H1 (cell line): ENCODE results near the gene C12orf42. TPM values are rescaled to one million over a fixed set of nuclear protein-coding genes. Genes with fewer than 3 reads are reported as not detected.

Experiments
- CTCF ChIA-PET: fragments of 300-600 bp; sonication (Branson Sonifier 250); formaldehyde crosslinking; loops from one replicate; lab custom pipeline; 2021; ENCODE audit not compliant: partially characterized antibody; lab: Charles Lee
- POLR2A ChIA-PET: fragments of 300-600 bp; sonication (Branson Sonifier 250); formaldehyde crosslinking; loops from one replicate; lab custom pipeline; 2021; ENCODE audit warnings: inconsistent platforms; ENCODE audit not compliant: partially characterized antibody; lab: Charles Lee
- DNase-seq, 2 experiments: peaks; one replicate each; pipeline versions ENCODE4 v3.0.0 to v3.0.0-alpha.2; 2010 to 2022; ENCODE audit warnings: low spot score in 2 of 2, low read depth in 1 of 2, mixed read lengths in 1 of 2
- FAIRE-seq: peaks from 2 replicates; lab custom pipeline; 2011; peaks lifted over from hg19 to GRCh38; lab: Jason Lieb, UNC
- H2AFZ ChIP-seq: 2 replicates; pipeline ENCODE4 v1.8.1; 2012; ENCODE audit warnings: low read length, inconsistent platforms
- H2AK5ac ChIP-seq: 2 replicates; pipeline ENCODE4 v1.6.1; 2013; ENCODE audit warnings: low read depth, low read length
- H2BK120ac ChIP-seq: replicated peaks from 2 replicates; pipeline ENCODE3; 2013; ENCODE audit warnings: low read depth, low read length, inconsistent platforms
- H2BK12ac ChIP-seq: 2 replicates; pipeline ENCODE4 v1.6.1; 2013; ENCODE audit warnings: low read depth, low read length
- H2BK15ac ChIP-seq: 2 replicates; pipeline ENCODE4 v1.6.1; 2013; ENCODE audit warnings: low read length
- H2BK20ac ChIP-seq: 2 replicates; pipeline ENCODE4 v1.6.1; 2013; ENCODE audit warnings: low read length
- H2BK5ac ChIP-seq: 2 replicates; pipeline ENCODE4 v1.6.1; 2013; ENCODE audit warnings: low read depth, low read length
- H3K14ac ChIP-seq: 2 replicates; pipeline ENCODE4 v1.6.1; 2013; ENCODE audit warnings: inconsistent platforms; ENCODE audit not compliant: insufficient read length
- H3K18ac ChIP-seq: 2 replicates; pipeline ENCODE4 v1.6.1; 2013; ENCODE audit warnings: low read length; ENCODE audit errors: extremely low read depth
- H3K23ac ChIP-seq: 2 replicates; pipeline ENCODE4 v1.6.1; 2013; ENCODE audit warnings: inconsistent platforms; ENCODE audit not compliant: insufficient read length
- H3K23me2 ChIP-seq: 2 replicates; pipeline ENCODE4 v1.6.1; 2013; ENCODE audit warnings: low read depth, low read length
- H3K27ac ChIP-seq: 2 replicates; pipeline ENCODE4 v1.6.1; 2011; ENCODE audit warnings: low read depth, low read length, inconsistent platforms
- H3K27me3 ChIP-seq, 4 experiments: replicated peaks in 1 of 4; 1 replicate in 1 of 4; 2 replicates in 3 of 4; pipeline versions ENCODE4 v1.6.1 to v1.8.1; 2011 to 2013; ENCODE audit warnings: low read length in 3 of 4, mild to moderate bottlenecking in 3 of 4, inconsistent platforms in 2 of 4, mixed read lengths in 2 of 4, moderate library complexity in 1 of 4; ENCODE audit not compliant: control insufficient read depth in 3 of 4, insufficient read depth in 3 of 4; ENCODE audit errors: extremely low read depth in 1 of 4
- H3K36me3 ChIP-seq, 4 experiments: 2 replicates each; pipeline versions ENCODE4 v1.6.1 to v1.8.1; 2011 to 2013; ENCODE audit warnings: mild to moderate bottlenecking in 4 of 4, low read length in 3 of 4, moderate library complexity in 2 of 4, control low read depth in 1 of 4, inconsistent platforms in 1 of 4; ENCODE audit not compliant: insufficient read depth in 4 of 4, control insufficient read depth in 2 of 4
- H3K4ac ChIP-seq: replicated peaks from 2 replicates; pipeline ENCODE3; 2013; ENCODE audit warnings: low read length, low read depth, mixed read lengths, inconsistent platforms; ENCODE audit not compliant: insufficient read length
- H3K4me1 ChIP-seq, 4 experiments: replicated peaks in 1 of 4; 1 replicate in 1 of 4; 2 replicates in 3 of 4; pipeline versions ENCODE4 v1.6.1 to v1.8.1; 2011 to 2013; ENCODE audit warnings: low read length in 3 of 4, inconsistent platforms in 2 of 4, mixed read lengths in 1 of 4; ENCODE audit not compliant: insufficient read depth in 4 of 4, control insufficient read depth in 3 of 4
- H3K4me2 ChIP-seq, 2 experiments: 2 replicates each; pipeline versions ENCODE4 v1.6.1 to v1.8.1; 2011 to 2013; ENCODE audit warnings: low read depth in 2 of 2, low read length in 2 of 2, control low read depth in 1 of 2, inconsistent platforms in 1 of 2, mild to moderate bottlenecking in 1 of 2; ENCODE audit not compliant: insufficient read depth in 1 of 2
- H3K4me3 ChIP-seq, 4 experiments: fragments of 200-600, 300-600 bp in 1 of 4; sonication (generic), shearing (Covaris generic), sonication (Bioruptor Twin) in 1 of 4; 2 replicates each; pipeline versions ENCODE4 v1.5.1 to v1.8.1; 2011 to 2016; ENCODE audit warnings: low read length in 4 of 4, low read depth in 3 of 4, control low read depth in 2 of 4, inconsistent platforms in 2 of 4, mild to moderate bottlenecking in 2 of 4, mixed read lengths in 1 of 4, moderate library complexity in 1 of 4; ENCODE audit not compliant: insufficient read depth in 2 of 4; ENCODE audit errors: extremely low read depth in 1 of 4
- H3K56ac ChIP-seq: replicated peaks from 2 replicates; pipeline ENCODE3; 2013; ENCODE audit warnings: low read depth, mild to moderate bottlenecking, mixed read lengths, low read length, inconsistent platforms; ENCODE audit not compliant: insufficient read length
- H3K79me1 ChIP-seq: 2 replicates; pipeline ENCODE4 v1.6.1; 2013; ENCODE audit warnings: low read depth, low read length, control low read depth
- H3K79me2 ChIP-seq, 2 experiments: 2 replicates each; pipeline versions ENCODE4 v1.6.1 to v1.8.1; 2012 to 2013; ENCODE audit warnings: low read length in 2 of 2, mild to moderate bottlenecking in 2 of 2, inconsistent platforms in 1 of 2; ENCODE audit not compliant: insufficient read depth in 2 of 2, control insufficient read depth in 1 of 2
- H3K9ac ChIP-seq, 4 experiments: replicated peaks in 1 of 4; 1 replicate in 1 of 4; 2 replicates in 3 of 4; pipeline versions ENCODE4 v1.6.1 to v1.8.1; 2011 to 2013; ENCODE audit warnings: low read depth in 3 of 4, low read length in 3 of 4, control low read depth in 2 of 4, mild to moderate bottlenecking in 2 of 4, moderate library complexity in 2 of 4, inconsistent platforms in 1 of 4; ENCODE audit errors: extremely low read depth in 1 of 4
- H3K9me3 ChIP-seq, 2 experiments: 2 replicates each; pipeline versions ENCODE4 v1.6.1 to v1.8.1; 2012 to 2013; ENCODE audit warnings: mild to moderate bottlenecking in 2 of 2, moderate library complexity in 2 of 2, control low read depth in 1 of 2, inconsistent platforms in 1 of 2, low read depth in 1 of 2, low read length in 1 of 2, mixed read lengths in 1 of 2; ENCODE audit not compliant: insufficient read depth in 2 of 2
- H4K20me1 ChIP-seq, 2 experiments: replicated peaks in 1 of 2; 2 replicates each; pipeline versions ENCODE3 to v1.8.1; 2011 to 2013; ENCODE audit warnings: inconsistent platforms in 2 of 2, low read length in 2 of 2, mild to moderate bottlenecking in 1 of 2; ENCODE audit not compliant: insufficient read depth in 2 of 2, control insufficient read depth in 1 of 2
- H4K5ac ChIP-seq: 2 replicates; pipeline ENCODE4 v1.6.1; 2013; ENCODE audit warnings: low read length, low read depth, mixed read lengths, inconsistent platforms; ENCODE audit not compliant: insufficient read length
- H4K8ac ChIP-seq: 2 replicates; pipeline ENCODE4 v1.8.0; 2013; ENCODE audit warnings: mild to moderate bottlenecking, moderate library complexity, low read length, inconsistent platforms; ENCODE audit not compliant: insufficient read depth; ENCODE audit errors: extremely low read depth
- H4K91ac ChIP-seq: replicated peaks from 2 replicates; pipeline ENCODE3; 2013; ENCODE audit warnings: low read length, mixed read lengths, inconsistent platforms; ENCODE audit not compliant: insufficient read length
- BCL11A ChIP-seq, 2 experiments: IDR thresholded peaks; one replicate each; pipeline ENCODE4 v1.6.1; 2011; ENCODE audit warnings: low read depth in 2 of 2, low read length in 2 of 2, mild to moderate bottlenecking in 2 of 2
- NRF1 ChIP-seq: IDR thresholded peaks from 2 replicates; pipeline ENCODE4 v1.6.1; 2011; ENCODE audit warnings: mild to moderate bottlenecking, low read depth, low read length, improper control_type of control experiment
- POLR2A ChIP-seq, 2 experiments: IDR thresholded peaks; 1 replicate in 1 of 2; 2 replicates in 1 of 2; pipeline ENCODE4 v1.6.1; 2011; ENCODE audit warnings: low read depth in 2 of 2, low read length in 2 of 2, mild to moderate bottlenecking in 2 of 2; ENCODE audit errors: control extremely low read depth in 1 of 2
- SUZ12 ChIP-seq: fragments of 200-600 bp; sonication (generic); IDR thresholded peaks from 2 replicates; pipeline ENCODE4 v1.6.1; 2012; ENCODE audit warnings: mild to moderate bottlenecking, inconsistent platforms, low read length, moderate library complexity, mixed read lengths
- TAF1 ChIP-seq: IDR thresholded peaks from 2 replicates; pipeline ENCODE4 v1.6.1; 2011; ENCODE audit warnings: mild to moderate bottlenecking, low read depth, low read length
- TEAD4 ChIP-seq: IDR thresholded peaks from 2 replicates; pipeline ENCODE4 v1.6.1; 2012; ENCODE audit warnings: low read depth, low read length, inconsistent platforms, mixed read lengths
- WGBS, 2 experiments: shearing (Covaris generic) in 1 of 2; methylation state at CpG; one replicate each; pipeline versions ENCODE4 v1.1.6 to v1.1.7; 2013 to 2015; ENCODE audit warnings: low lambda C conversion rate in 2 of 2, mixed read lengths in 2 of 2, inconsistent platforms in 1 of 2, low coverage in 1 of 2, missing lambda C conversion rate in 1 of 2; ENCODE audit not compliant: insufficient replicate concordance in 2 of 2, insufficient coverage in 1 of 2, insufficient read length in 1 of 2; ENCODE audit errors: extremely low coverage in 1 of 2, missing lambda C conversion rate in 1 of 2; 5-methylcytosine and 5-hydroxymethylcytosine counted together
- polyA plus RNA-seq, 7 experiments: library from polyadenylated mRNA; depleted of rRNA in 3 of 7; stranded (reverse) in 5 of 7; unstranded in 2 of 7; fragments of >200 nt in 5 of 7; fragments of 200-250 nt in 2 of 7; gene quantifications; 1 replicate in 5 of 7; 2 replicates in 1 of 7; 4 replicates in 1 of 7; pipeline versions ENCODE4 v1.2.1 to v1.2.3, GENCODE V29; 2011 to 2013; ENCODE audit warnings: missing spikeins in 2 of 7, mixed read lengths in 2 of 7
- total RNA-seq: library from RNA; stranded (reverse); fragmentation: NEBNext Ultra II Directional; extraction: Animal tissue kit (Norgen Biotek cat#: 25700); gene quantifications from 2 replicates; pipeline ENCODE4 v1.2.1, GENCODE V29; 2021

The C12orf42 gene
- total and polyA plus RNA-seq, 2 of the 8 experiments (the other 6 are each of a cell fraction or from before 2014, with no cell fraction given), result 0.05 TPM; not detected in 1

- Histone ChIP-seq H3K4me3 (no peak overlapping the region), H3K79me1 (no peaks in the 10 kb centered on the region), H3K27me3 (peaks cover 0 to 1% (median 0%) of the 10 kb centered on the region in 4 experiments; a peak in 1 of 7 replicates), H2BK15ac (no peak overlapping the region), H2AK5ac (no peak overlapping the region), H3K4me2 (no peak overlapping the region), H4K20me1 (no peaks in the 10 kb centered on the region), H2BK120ac (no peak overlapping the region), H3K27ac (no peak overlapping the region), H3K9me3 (no peaks in the 10 kb centered on the region), H3K14ac (no peak overlapping the region), H3K9ac (no peak overlapping the region), H3K23me2 (no peaks in the 10 kb centered on the region), H2BK20ac (no peak overlapping the region), H3K18ac (no peak overlapping the region), H3K36me3 (no peaks in the 10 kb centered on the region), H2BK12ac (no peak overlapping the region), H3K79me2 (no peaks in the 10 kb centered on the region), H4K5ac (no peak overlapping the region), H2BK5ac (no peak overlapping the region), H3K4me1 (no peaks in the 10 kb centered on the region), H3K23ac (no peak overlapping the region), H3K4ac (no peak overlapping the region), H2AFZ (no peak overlapping the region), H4K91ac (no peak overlapping the region), H4K8ac (no peak overlapping the region), H3K56ac (no peak overlapping the region)
- 92% methylated on average over 2 of the region's 2 CpGs; no CpG with 5 or more reads in 1 of the 2 experiments for WGBS, 2 experiments
- no peak for FAIRE-seq
- DNase-seq, result no peak
- POLR2A ChIA-PET, result no interaction called here
- CTCF ChIA-PET, result no interaction called here
- no peak for TF ChIP-seq BCL11A (IDR thresholded peaks at IDR 0.05; ENCODE audit: low read depth in 2 of 2, low read length in 2 of 2)
- TF ChIP-seq TEAD4, result no peak
- TF ChIP-seq POLR2A (IDR thresholded peaks at IDR 0.05; ENCODE audit: control extremely low read depth in 1 of 2, low read depth in 2 of 2, low read length in 2 of 2), result no peak
- TF ChIP-seq SUZ12, result no peak
- TF ChIP-seq NRF1, result no peak
- no peak for TF ChIP-seq TAF1
These were observed 23.9 kb upstream of the C12orf42 start for GRCh38 chr12:103519632-103520031.
